OCI-LY1 (cell line): ENCODE data around the gene MRTFB.

Experiments used
- H2AFZ ChIP-seq: fragments of 200-600 bp; sonication (generic), shearing (Covaris generic); 2 replicates; pipeline ENCODE4 v1.6.0; 2014; ENCODE audit warnings: antibody characterized with exemption, mild to moderate bottlenecking, low read length
- H3F3A ChIP-seq: fragments of 200-600 bp; sonication (generic), shearing (Covaris generic); 2 replicates; pipeline ENCODE4 v1.6.0; 2014; ENCODE audit warnings: mild to moderate bottlenecking, antibody characterized with exemption, low read length, moderate library complexity; ENCODE audit not compliant: insufficient read depth
- H3K27ac ChIP-seq: fragments of 200-600 bp; sonication (generic); 2 replicates; pipeline ENCODE4 v1.5.1; 2014; ENCODE audit warnings: low read length, mixed run types, mild to moderate bottlenecking, low read depth; ENCODE audit not compliant: poor library complexity, severe bottlenecking
- H3K27me3 ChIP-seq: fragments of 200-600 bp; sonication (generic); 2 replicates; pipeline ENCODE4 v1.6.0; 2014; ENCODE audit warnings: antibody characterized with exemption, mild to moderate bottlenecking, low read length, moderate library complexity; ENCODE audit not compliant: insufficient read depth
- H3K36me3 ChIP-seq: fragments of 200-600 bp; sonication (generic); 2 replicates; pipeline ENCODE4 v1.6.1; 2014; ENCODE audit warnings: mild to moderate bottlenecking, antibody characterized with exemption, low read length, moderate library complexity, mixed read lengths; ENCODE audit not compliant: insufficient read depth
- H3K4me1 ChIP-seq: fragments of 200-600 bp; sonication (generic); 2 replicates; pipeline ENCODE4 v1.5.1; 2014; ENCODE audit warnings: mild to moderate bottlenecking, low read length, moderate library complexity; ENCODE audit not compliant: insufficient read depth, severe bottlenecking
- H3K4me2 ChIP-seq: fragments of 200-600 bp; sonication (generic), shearing (Covaris generic); 2 replicates; pipeline ENCODE4 v1.6.1; 2014; ENCODE audit warnings: low read length
- H3K4me3 ChIP-seq: fragments of 200-600 bp; sonication (generic); 2 replicates; pipeline ENCODE4 v1.5.1; 2014; ENCODE audit warnings: low read length, low read depth, mild to moderate bottlenecking, mixed read lengths; ENCODE audit not compliant: poor library complexity, severe bottlenecking
- H3K79me2 ChIP-seq: fragments of 200-600 bp; shearing (Covaris generic); 2 replicates; pipeline ENCODE4 v1.6.1; 2016; ENCODE audit warnings: mixed run types, low read length, mixed read lengths; ENCODE audit not compliant: insufficient read depth
- H3K9ac ChIP-seq: fragments of 200-600 bp; sonication (generic), shearing (Covaris generic); 2 replicates; pipeline ENCODE4 v1.6.1; 2014; ENCODE audit warnings: mild to moderate bottlenecking, low read length, mixed read lengths
- H3K9me2 ChIP-seq: fragments of 200-600 bp; sonication (generic), shearing (Covaris generic); 2 replicates; pipeline ENCODE4 v1.6.1; 2014; ENCODE audit warnings: low read depth, mild to moderate bottlenecking, low read length, mixed read lengths
- H3K9me3 ChIP-seq: fragments of 200-600 bp; shearing (Covaris generic); 2 replicates; pipeline ENCODE4 v1.6.1; 2014; ENCODE audit warnings: low read length, mixed read lengths
- H4K20me1 ChIP-seq: fragments of 200-600 bp; sonication (generic), shearing (Covaris generic); 2 replicates; pipeline ENCODE4 v1.6.0; 2016; ENCODE audit warnings: mild to moderate bottlenecking, low read length; ENCODE audit not compliant: insufficient read depth
- EZH2 ChIP-seq: fragments of 200-600 bp; sonication (generic), shearing (Covaris generic); IDR thresholded peaks from 2 replicates; pipeline ENCODE4 v1.8.0; 2017; ENCODE audit warnings: borderline replicate concordance, mixed run types, mild to moderate bottlenecking, antibody characterized with exemption, low read length, moderate library complexity, mixed read lengths
- TF ChIP-seq, protein P1 (sequence below): fragments of 200-600 bp; sonication (generic), shearing (Covaris generic); IDR thresholded peaks from 2 replicates; pipeline ENCODE4 v1.5.1; 2017; ENCODE audit warnings: mild to moderate bottlenecking, antibody characterized with exemption, low read length, moderate library complexity, mixed read lengths

MRTFB gene

GRCh38 chr16:14291286-14291685 is 220.2 kb downstream of the MRTFB start:
- no peak overlapping the region for H3K4me2 ChIP-seq
- H3F3A ChIP-seq, result no peaks in the 10 kb centered on the region

GRCh38 chr16:14292051-14292825 is 221.1 kb downstream of the MRTFB start:
- no peak overlapping the region for H3K4me2 ChIP-seq
- no peaks in the 10 kb centered on the region for H3F3A ChIP-seq
- H3K27ac ChIP-seq, result no peak overlapping the region
- H3K9ac ChIP-seq, result no peak overlapping the region
- no peaks in the 10 kb centered on the region; the same call in 1 of the 2 replicates for H3K27me3 ChIP-seq
- H2AFZ ChIP-seq, result no peak overlapping the region
- H4K20me1 ChIP-seq, result no peaks in the 10 kb centered on the region
- H3K4me3 ChIP-seq, result no peak overlapping the region
- H3K79me2 ChIP-seq, result no peaks in the 10 kb centered on the region
- no peaks in the 10 kb centered on the region for H3K9me2 ChIP-seq
- no peaks in the 10 kb centered on the region for H3K4me1 ChIP-seq
- no peaks in the 10 kb centered on the region for H3K36me3 ChIP-seq
- peaks cover 15% of the 10 kb centered on the region for H3K9me3 ChIP-seq
- no peak for TF ChIP-seq EZH2
- TF ChIP-seq, protein P1, sequence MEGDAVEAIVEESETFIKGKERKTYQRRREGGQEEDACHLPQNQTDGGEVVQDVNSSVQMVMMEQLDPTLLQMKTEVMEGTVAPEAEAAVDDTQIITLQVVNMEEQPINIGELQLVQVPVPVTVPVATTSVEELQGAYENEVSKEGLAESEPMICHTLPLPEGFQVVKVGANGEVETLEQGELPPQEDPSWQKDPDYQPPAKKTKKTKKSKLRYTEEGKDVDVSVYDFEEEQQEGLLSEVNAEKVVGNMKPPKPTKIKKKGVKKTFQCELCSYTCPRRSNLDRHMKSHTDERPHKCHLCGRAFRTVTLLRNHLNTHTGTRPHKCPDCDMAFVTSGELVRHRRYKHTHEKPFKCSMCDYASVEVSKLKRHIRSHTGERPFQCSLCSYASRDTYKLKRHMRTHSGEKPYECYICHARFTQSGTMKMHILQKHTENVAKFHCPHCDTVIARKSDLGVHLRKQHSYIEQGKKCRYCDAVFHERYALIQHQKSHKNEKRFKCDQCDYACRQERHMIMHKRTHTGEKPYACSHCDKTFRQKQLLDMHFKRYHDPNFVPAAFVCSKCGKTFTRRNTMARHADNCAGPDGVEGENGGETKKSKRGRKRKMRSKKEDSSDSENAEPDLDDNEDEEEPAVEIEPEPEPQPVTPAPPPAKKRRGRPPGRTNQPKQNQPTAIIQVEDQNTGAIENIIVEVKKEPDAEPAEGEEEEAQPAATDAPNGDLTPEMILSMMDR, result no peak

More at GRCh38 chr16:14291286-14291685, 220.2 kb downstream of the MRTFB start:
- Histone ChIP-seq H3K4me1 (peaks cover 6% of the 10 kb centered on the region), H4K20me1 (no peaks in the 10 kb centered on the region), H3K9me3 (peaks cover 15% of the 10 kb centered on the region), H3K36me3 (no peaks in the 10 kb centered on the region), H3K27ac (no peak overlapping the region), H3K9me2 (no peaks in the 10 kb centered on the region), H2AFZ (no peak overlapping the region), H3K4me3 (no peak overlapping the region), H3K9ac (no peak overlapping the region), H3K79me2 (no peaks in the 10 kb centered on the region), H3K27me3 (no peaks in the 10 kb centered on the region; the same call in 1 of the 2 replicates)
- TF ChIP-seq EZH2, result no peak
- TF ChIP-seq, protein P1, result no peak

DNA sequence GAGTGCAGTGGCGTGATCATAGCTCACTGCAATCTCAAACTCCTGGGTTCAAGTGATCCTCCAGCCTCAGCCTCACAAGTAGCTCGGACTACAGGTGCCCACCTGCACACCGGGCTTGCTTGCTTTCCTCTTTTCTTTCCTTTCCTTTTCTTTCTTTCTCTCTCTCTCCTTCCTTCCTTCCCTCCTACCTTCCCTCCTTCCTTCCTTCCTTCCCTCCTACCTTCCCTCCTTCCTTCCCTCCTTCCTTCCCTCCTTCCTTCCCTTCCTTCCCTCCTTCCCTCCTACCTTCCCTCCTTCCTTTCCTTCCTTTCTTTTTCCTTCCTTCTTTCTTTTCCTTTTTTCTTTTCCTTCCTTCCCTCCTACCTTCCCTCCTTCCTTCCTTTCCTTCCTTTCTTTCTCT is 225.5 kb downstream of the MRTFB start:
- peaks cover 4% of the 10 kb centered on the region for H3K4me1 ChIP-seq
- no peak overlapping the region for H3K4me3 ChIP-seq

More for the DNA sequence above, 225.5 kb downstream of the MRTFB start:
- Histone ChIP-seq H3K27me3 (no peaks in the 10 kb centered on the region; the same call in 1 of the 2 replicates), H3F3A (no peaks in the 10 kb centered on the region), H2AFZ (no peak overlapping the region), H3K9me2 (no peaks in the 10 kb centered on the region), H3K9ac (no peak overlapping the region), H3K9me3 (no peaks in the 10 kb centered on the region), H3K36me3 (no peaks in the 10 kb centered on the region), H3K27ac (no peak overlapping the region), H3K79me2 (no peaks in the 10 kb centered on the region), H3K4me2 (no peak overlapping the region), H4K20me1 (no peaks in the 10 kb centered on the region)
- TF ChIP-seq, protein P1, result no peak
- TF ChIP-seq EZH2, result no peak
